GM12874 (cell line): ENCODE measurements around the gene TRAPPC2L.

Source experiments
- TF ChIP-seq, protein P1 (sequence below): IDR thresholded peaks from 2 replicates; pipeline ENCODE4 v1.5.1; 2011; ENCODE audit warnings: low read depth, mild to moderate bottlenecking, control low read depth, low read length, moderate library complexity; ENCODE audit not compliant: insufficient read depth

TRAPPC2L gene

DNA sequence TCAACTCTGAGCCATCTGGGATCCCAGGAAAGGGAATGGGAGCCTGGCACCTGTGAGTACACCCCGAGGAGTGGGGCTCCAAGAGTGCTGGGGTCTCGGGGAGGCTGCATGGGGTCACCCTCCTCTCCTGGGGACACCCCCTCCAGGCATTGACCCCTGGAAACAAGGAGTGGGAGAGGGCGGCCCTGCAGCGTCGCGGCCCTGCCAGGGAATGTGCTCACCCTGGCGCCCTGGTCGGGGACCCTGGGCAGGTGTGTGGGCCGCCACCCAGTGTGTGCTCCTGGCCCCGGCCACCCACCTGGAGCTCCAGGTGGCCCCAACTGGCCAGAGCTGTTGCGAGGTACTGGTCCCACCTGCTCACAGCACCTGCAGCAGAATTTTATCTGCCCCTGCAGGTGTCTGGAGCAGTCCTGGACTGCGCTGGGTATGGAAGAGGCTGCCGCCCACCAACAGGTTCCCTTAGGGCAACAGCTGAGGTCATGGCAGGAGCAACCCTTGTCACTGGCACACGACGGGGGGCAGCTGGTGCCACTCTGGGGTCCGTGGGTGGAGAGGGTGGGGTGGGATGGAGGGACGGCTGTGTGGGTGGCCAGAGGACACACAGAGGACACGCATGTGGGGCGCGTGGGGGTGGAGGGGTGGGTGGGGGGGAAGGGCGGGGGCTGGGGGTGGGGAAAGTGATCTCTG, 14.9 kb downstream of the TRAPPC2L start:
- TF ChIP-seq, protein P1, sequence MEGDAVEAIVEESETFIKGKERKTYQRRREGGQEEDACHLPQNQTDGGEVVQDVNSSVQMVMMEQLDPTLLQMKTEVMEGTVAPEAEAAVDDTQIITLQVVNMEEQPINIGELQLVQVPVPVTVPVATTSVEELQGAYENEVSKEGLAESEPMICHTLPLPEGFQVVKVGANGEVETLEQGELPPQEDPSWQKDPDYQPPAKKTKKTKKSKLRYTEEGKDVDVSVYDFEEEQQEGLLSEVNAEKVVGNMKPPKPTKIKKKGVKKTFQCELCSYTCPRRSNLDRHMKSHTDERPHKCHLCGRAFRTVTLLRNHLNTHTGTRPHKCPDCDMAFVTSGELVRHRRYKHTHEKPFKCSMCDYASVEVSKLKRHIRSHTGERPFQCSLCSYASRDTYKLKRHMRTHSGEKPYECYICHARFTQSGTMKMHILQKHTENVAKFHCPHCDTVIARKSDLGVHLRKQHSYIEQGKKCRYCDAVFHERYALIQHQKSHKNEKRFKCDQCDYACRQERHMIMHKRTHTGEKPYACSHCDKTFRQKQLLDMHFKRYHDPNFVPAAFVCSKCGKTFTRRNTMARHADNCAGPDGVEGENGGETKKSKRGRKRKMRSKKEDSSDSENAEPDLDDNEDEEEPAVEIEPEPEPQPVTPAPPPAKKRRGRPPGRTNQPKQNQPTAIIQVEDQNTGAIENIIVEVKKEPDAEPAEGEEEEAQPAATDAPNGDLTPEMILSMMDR, result no peak

DNA sequence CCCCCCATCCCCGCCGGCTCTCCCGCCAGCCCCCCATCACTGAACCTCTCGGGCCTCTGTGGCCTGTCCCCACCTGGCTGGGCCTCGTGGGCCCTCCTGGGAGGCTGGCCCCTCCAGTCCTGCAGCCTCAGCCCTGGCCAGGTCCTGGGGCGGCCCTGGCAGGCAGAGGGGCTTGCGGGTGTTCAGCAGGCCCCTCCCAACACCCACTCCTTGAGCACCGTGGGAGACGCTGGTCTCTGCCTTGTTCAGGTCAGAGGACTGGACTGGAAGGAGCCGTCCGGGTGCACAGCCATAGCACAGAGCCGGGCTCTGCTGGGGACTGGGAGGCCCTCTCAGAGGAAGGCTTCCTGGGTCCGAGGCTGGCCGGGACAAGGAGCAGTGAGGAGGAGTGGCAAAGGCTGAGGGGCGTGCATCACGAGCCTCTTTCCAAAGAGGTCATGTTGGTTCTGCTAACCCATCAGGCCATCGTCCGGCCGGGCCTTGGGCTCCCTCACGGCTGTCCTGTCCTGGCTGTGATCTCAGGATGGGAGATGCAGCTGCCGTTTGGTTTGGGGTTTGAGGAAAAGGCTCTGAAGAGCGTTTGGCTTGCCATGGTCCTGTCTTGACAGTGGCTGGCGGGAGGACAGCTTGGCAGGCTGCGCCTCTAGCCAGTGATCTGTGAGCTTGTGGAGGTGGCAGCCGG, 15.9 kb downstream of the TRAPPC2L start:
- TF ChIP-seq, protein P1, result no peak

DNA sequence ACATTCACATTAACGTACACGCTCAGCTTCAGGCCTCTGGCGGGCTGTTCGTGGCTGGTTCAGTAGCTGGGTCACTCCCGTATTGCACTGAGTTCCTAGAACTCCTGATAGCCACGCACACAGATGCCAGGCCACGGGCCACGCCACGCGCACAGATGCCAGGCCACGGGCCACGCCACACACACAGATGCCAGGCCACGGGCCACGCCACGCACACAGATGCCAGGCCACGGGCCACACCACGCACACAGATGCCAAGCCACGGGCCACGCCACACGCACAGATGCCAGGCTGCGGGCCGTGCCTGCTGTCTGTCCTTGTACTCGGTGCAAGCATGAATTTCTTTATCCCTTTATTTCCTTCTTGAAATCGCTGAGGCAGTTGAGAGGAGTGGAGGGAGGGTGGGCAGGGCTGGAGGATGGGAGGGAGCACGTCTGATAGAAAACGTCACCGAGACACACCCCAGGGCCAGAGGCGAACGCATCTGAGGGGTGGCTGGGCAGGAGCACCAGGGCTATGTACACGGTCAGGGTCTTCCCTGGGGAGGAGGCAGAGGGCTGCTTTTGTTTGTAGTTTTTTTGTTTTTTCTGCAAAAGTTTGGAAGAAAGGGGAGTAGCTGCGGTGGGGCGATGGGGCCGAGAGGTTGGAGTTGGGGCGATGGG, 18.1 kb downstream of the TRAPPC2L start:
- TF ChIP-seq, protein P1, result no peak

DNA sequence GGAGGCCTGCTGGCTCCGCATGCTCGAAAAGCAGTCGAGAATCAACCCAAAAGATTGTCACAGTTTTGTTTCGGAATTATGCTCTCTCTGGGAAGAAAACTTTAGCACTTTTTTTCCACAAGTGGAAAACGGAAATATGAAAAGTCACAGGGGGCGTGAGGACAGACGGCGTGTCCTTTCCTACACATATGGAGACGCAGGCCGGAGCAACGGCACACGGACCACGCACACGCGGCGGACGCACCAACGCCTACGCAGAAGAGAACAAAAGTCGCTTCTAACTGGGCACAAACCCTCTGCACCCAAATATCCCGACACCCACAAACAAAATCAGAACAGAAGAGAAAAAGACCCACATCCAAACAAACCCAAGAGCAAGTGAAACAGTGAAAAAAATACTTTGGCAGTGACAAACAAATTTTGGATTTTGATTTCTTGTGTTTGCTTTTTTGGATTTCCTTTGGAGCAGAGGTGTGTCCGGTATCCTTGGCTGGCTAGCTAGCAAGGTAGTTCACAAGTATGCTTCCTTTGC, 18.8 kb downstream of the TRAPPC2L start:
- TF ChIP-seq, protein P1, result no peak

DNA sequence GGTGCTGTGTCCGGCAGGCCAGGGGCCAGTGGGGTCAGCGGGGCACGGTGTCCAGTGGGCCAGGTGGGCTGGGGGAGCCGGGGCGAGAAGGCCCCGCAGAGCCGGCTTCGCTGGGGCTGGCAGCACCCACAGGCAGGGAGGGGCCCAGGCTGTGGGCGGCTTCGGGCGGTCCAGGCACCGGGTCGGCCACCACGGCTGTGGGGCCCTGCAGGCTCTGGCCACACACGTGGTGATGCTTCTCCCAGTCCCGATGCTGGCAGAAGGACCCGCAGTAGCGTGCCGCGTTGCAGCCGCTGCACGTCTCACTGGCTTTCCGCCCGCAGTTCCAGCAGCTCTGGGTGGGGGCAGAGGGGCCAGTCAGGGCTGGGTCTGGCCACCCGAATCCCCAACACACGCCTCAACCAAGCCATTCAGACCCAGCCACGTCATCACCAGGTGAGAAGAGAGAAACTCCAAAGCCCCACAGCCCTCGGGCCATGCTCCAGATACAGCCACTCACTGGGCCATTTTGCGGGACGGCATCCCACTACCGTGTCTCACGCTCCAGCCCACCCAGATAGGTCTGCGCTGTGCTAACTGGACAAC, 20.1 kb downstream of the TRAPPC2L start:
- TF ChIP-seq, protein P1, result no peak

DNA sequence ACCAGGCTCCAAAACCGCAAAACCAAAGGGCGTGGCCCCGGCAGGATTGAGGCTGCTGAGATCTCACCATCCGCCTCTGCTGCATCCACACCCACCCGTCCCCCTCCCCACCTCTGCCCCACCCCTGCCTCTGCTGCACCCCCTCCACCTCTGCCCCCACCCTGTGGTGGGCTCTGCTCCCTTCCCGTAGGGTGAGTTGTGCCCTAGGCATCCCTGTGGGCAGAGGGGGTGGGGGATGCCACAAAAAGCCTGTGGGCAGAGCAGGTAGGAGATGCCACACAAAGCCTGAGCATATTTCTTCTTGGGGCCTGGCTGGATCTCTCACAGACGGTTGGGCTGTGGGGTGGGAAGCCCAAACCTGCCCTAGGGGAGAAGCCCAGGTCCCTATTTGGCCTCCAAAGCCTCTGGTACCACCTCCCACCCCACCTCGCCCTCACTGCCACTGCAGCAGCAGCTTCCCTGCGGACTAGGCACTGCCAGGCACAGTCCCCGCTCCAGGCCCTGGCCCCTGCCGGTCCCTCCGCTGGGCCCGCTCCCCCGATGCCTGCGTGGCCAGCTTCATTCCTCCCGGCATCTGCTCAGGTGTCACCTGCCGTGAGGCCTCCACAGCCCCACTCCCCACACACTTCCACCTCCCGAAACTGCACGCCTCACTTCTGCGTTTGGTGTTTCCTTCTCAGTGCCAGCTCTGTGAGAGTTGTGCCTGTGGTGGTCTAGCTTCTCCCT, 20.8 kb downstream of the TRAPPC2L start:
- TF ChIP-seq, protein P1, result no peak
